Measurements from ENCODE around the gene SCRN2.

- TF ChIP-seq CTCF (CRISPR knock-in tag; IDR thresholded peaks at IDR 0.05): no peak
- TF ChIP-seq HDAC6 (IDR thresholded peaks at IDR 0.05; ENCODE audit: low read depth, low read length): no peak
- TF ChIP-seq, protein P1, sequence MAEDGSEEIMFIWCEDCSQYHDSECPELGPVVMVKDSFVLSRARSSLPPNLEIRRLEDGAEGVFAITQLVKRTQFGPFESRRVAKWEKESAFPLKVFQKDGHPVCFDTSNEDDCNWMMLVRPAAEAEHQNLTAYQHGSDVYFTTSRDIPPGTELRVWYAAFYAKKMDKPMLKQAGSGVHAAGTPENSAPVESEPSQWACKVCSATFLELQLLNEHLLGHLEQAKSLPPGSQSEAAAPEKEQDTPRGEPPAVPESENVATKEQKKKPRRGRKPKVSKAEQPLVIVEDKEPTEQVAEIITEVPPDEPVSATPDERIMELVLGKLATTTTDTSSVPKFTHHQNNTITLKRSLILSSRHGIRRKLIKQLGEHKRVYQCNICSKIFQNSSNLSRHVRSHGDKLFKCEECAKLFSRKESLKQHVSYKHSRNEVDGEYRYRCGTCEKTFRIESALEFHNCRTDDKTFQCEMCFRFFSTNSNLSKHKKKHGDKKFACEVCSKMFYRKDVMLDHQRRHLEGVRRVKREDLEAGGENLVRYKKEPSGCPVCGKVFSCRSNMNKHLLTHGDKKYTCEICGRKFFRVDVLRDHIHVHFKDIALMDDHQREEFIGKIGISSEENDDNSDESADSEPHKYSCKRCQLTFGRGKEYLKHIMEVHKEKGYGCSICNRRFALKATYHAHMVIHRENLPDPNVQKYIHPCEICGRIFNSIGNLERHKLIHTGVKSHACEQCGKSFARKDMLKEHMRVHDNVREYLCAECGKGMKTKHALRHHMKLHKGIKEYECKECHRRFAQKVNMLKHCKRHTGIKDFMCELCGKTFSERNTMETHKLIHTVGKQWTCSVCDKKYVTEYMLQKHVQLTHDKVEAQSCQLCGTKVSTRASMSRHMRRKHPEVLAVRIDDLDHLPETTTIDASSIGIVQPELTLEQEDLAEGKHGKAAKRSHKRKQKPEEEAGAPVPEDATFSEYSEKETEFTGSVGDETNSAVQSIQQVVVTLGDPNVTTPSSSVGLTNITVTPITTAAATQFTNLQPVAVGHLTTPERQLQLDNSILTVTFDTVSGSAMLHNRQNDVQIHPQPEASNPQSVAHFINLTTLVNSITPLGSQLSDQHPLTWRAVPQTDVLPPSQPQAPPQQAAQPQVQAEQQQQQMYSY (CRISPR knock-in tag; IDR thresholded peaks at IDR 0.05): no peak
- no peak for TF ChIP-seq GTF2F1 (IDR thresholded peaks at IDR 0.05; ENCODE audit: low read length)
- TF ChIP-seq RFX5 (IDR thresholded peaks at IDR 0.05; ENCODE audit: low read depth, low read length): no peak
- TF ChIP-seq IRF2 (CRISPR knock-in tag; IDR thresholded peaks at IDR 0.05): no peak
- no peak for TF ChIP-seq ZNF567 (CRISPR knock-in tag; IDR thresholded peaks at IDR 0.05; ENCODE audit: borderline replicate concordance)
- TF ChIP-seq IRX3 (CRISPR knock-in tag; IDR thresholded peaks at IDR 0.05; ENCODE audit: borderline replicate concordance, low read depth): no peak
- no peak for TF ChIP-seq TAF1 (CRISPR knock-in tag; IDR thresholded peaks at IDR 0.05)
These were observed 38.8 kb upstream of the SCRN2 start for GRCh38 chr17:47879776-47880454.

All from HepG2 (cell line).